Keratinocyte (primary cell): ENCODE measurements around the gene KRTAP10-8. TPM values are rescaled to one million over a fixed set of nuclear protein-coding genes. Genes with fewer than 3 reads are reported as not detected.

Experiments used
- DNase-seq: peaks from one replicate; pipeline ENCODE4 v3.0.0-alpha.2; 2011; ENCODE audit warnings: low read depth, missing footprints, low spot score
- FAIRE-seq: peaks from 2 replicates; lab custom pipeline; 2011; peaks lifted over from hg19 to GRCh38; lab: Jason Lieb, UNC
- H2AFZ ChIP-seq: 2 replicates; pipeline ENCODE4 v1.6.0; 2012; ENCODE audit warnings: low read length, control low read depth, inconsistent platforms; ENCODE audit not compliant: control insufficient read depth
- H3K27ac ChIP-seq: 2 replicates; pipeline ENCODE4 v1.5.1; 2011; ENCODE audit warnings: low read length; ENCODE audit not compliant: control insufficient read depth, insufficient read depth
- H3K27me3 ChIP-seq: 3 replicates; pipeline ENCODE4 v1.6.0; 2011; ENCODE audit warnings: low read length; ENCODE audit not compliant: control insufficient read depth, insufficient read depth; ENCODE audit errors: extremely low read depth
- H3K36me3 ChIP-seq, 2 experiments: 2 replicates in 1 of 2; 3 replicates in 1 of 2; pipeline ENCODE4 v1.5.1; 2011; ENCODE audit warnings: low read length in 2 of 2, mild to moderate bottlenecking in 1 of 2; ENCODE audit not compliant: control insufficient read depth in 2 of 2, insufficient read depth in 2 of 2; ENCODE audit errors: extremely low read depth in 1 of 2
- H3K4me1 ChIP-seq: 3 replicates; pipeline ENCODE4 v1.5.1; 2011; ENCODE audit warnings: low read length; ENCODE audit not compliant: control insufficient read depth, insufficient read depth; ENCODE audit errors: extremely low read depth
- H3K4me2 ChIP-seq: 3 replicates; pipeline ENCODE4 v1.6.0; 2011; ENCODE audit warnings: low read depth, low read length; ENCODE audit not compliant: control insufficient read depth, insufficient read depth; ENCODE audit errors: extremely low read depth
- H3K4me3 ChIP-seq, 3 experiments: fragments of 200-600 bp in 1 of 3; sonication (generic) in 1 of 3; 2 replicates in 2 of 3; 3 replicates in 1 of 3; pipeline ENCODE4 v1.5.1; 2011 to 2016; ENCODE audit warnings: low read length in 3 of 3, mild to moderate bottlenecking in 3 of 3, control low read depth in 2 of 3, inconsistent platforms in 1 of 3, low read depth in 1 of 3, mixed read lengths in 1 of 3, mixed run types in 1 of 3, moderate library complexity in 1 of 3; ENCODE audit not compliant: control insufficient read depth in 2 of 3, insufficient read depth in 2 of 3; ENCODE audit errors: extremely low read depth in 1 of 3
- H3K79me2 ChIP-seq: 2 replicates; pipeline ENCODE4 v1.6.0; 2012; ENCODE audit warnings: low read length; ENCODE audit not compliant: control insufficient read depth, insufficient read depth
- H3K9ac ChIP-seq: 3 replicates; pipeline ENCODE4 v1.6.0; 2011; ENCODE audit warnings: low read length; ENCODE audit not compliant: control insufficient read depth, insufficient read depth; ENCODE audit errors: extremely low read depth
- H3K9me1 ChIP-seq: 3 replicates; pipeline ENCODE4 v1.6.0; 2011; ENCODE audit warnings: low read length; ENCODE audit not compliant: control insufficient read depth, insufficient read depth; ENCODE audit errors: extremely low read depth
- H3K9me3 ChIP-seq: 2 replicates; pipeline ENCODE4 v1.5.1; 2012; ENCODE audit warnings: low read depth, low read length; ENCODE audit not compliant: control insufficient read depth
- H4K20me1 ChIP-seq: 3 replicates; pipeline ENCODE4 v1.6.0; 2011; ENCODE audit warnings: low read length; ENCODE audit not compliant: control insufficient read depth, insufficient read depth; ENCODE audit errors: extremely low read depth
- CTCF ChIP-seq, 3 experiments: IDR thresholded peaks in 1 of 3; conservative IDR thresholded peaks in 1 of 3; optimal IDR thresholded peaks in 1 of 3; 2 replicates in 2 of 3; 3 replicates in 1 of 3; pipeline versions ENCODE3 to v1.5.1; 2011; ENCODE audit warnings: low read length in 3 of 3, mild to moderate bottlenecking in 3 of 3, moderate library complexity in 2 of 3, control low read depth in 1 of 3, inconsistent platforms in 1 of 3; ENCODE audit not compliant: insufficient read depth in 2 of 3; ENCODE audit errors: extremely low read depth in 1 of 3
- EZH2 ChIP-seq: IDR thresholded peaks from one replicate; pipeline ENCODE4 v1.6.1; 2012; ENCODE audit warnings: inconsistent platforms, mild to moderate bottlenecking, low read length, moderate library complexity
- dilution Hi-C: fragments of 300-500 bp; cut with MboI; formaldehyde crosslinking; loops from one replicate; pipeline ENCODE4 v1.7.0; 2020; ENCODE audit warnings: low sequenced_read_pairs; ENCODE audit not compliant: extremely low pct_ligation_motif_present
- polyA plus RNA-seq, 5 experiments: library from polyadenylated mRNA; depleted of rRNA in 3 of 5; stranded (reverse) in 3 of 5; stranded (forward) in 1 of 5; unstranded in 1 of 5; fragments of >200 nt; gene quantifications; 1 replicate in 1 of 5; 2 replicates in 3 of 5; 3 replicates in 1 of 5; pipeline versions ENCODE4 v1.2.1 to v1.2.3, GENCODE V29; 2011 to 2012; ENCODE audit warnings: missing spikeins in 2 of 5, low read depth in 1 of 5, low replicate concordance in 1 of 5

KRTAP10-8 gene
- polyA plus RNA-seq, 1 donor (not counting 4 experiments of a cell fraction or from before 2014, with no cell fraction given) = not detected

DNA sequence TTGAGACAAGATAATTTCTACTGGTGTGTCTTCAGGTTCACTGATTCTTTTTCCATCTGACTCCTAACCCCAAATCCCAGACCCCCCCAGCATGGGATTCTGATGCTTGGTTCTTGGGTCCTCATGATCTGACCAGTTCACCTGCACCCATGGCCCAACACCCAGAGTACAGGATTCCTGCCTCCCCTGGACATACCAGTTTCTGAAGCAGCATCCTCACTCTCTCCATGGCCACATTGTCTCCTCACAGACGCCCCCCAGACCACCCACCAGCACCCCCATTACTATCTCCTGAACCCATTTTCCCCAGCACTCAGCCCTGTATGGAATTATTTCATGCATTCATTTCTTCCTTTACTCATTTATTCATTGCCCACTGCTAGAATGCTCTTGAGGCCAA lies 45.0 kb downstream of the KRTAP10-8 start:
- H3K4me3 ChIP-seq = no peak overlapping the region
- FAIRE-seq (no peak), DNase-seq (no peak)
- no peak overlapping the region for H2AFZ ChIP-seq
- no peaks in the 10 kb centered on the region for H3K9me1 ChIP-seq
- no peak overlapping the region for H3K9ac ChIP-seq
- no peaks in the 10 kb centered on the region for H3K36me3 ChIP-seq
- TF ChIP-seq CTCF (optimal IDR thresholded peaks at IDR 0.05 in 1 of 3, IDR thresholded peaks at IDR 0.05 in 1 of 3, conservative IDR thresholded peaks at IDR 0.05 in 1 of 3; ENCODE audit: extremely low read depth in 1 of 3, insufficient read depth in 2 of 3, low read length in 3 of 3) = no peak
- no peak for TF ChIP-seq EZH2
- no peak overlapping the region for H3K4me2 ChIP-seq
- H3K27me3 ChIP-seq = no peaks in the 10 kb centered on the region
- H3K79me2 ChIP-seq = no peaks in the 10 kb centered on the region
- dilution Hi-C loops = no loop called here
- H3K27ac ChIP-seq = no peak overlapping the region
- H3K9me3 ChIP-seq = no peaks in the 10 kb centered on the region
- no peaks in the 10 kb centered on the region for H3K4me1 ChIP-seq
- H4K20me1 ChIP-seq = no peaks in the 10 kb centered on the region

- Histone ChIP-seq H3K4me1 (no peaks in the 10 kb centered on the region), H3K36me3 (no peaks in the 10 kb centered on the region), H3K27ac (no peak within 1 kb of the TSS), H3K4me2 (no peak within 1 kb of the TSS), H3K4me3 (no peak within 1 kb of the TSS), H3K79me2 (no peaks in the 10 kb centered on the region), H4K20me1 (no peaks in the 10 kb centered on the region), H3K9me1 (no peaks in the 10 kb centered on the region), H3K9me3 (no peaks in the 10 kb centered on the region), H3K9ac (no peak within 1 kb of the TSS), H3K27me3 (no peaks in the 10 kb centered on the region), H2AFZ (no peak within 1 kb of the TSS)
- DNase-seq (no peak), FAIRE-seq (no peak)
- TF ChIP-seq CTCF (optimal IDR thresholded peaks at IDR 0.05 in 1 of 3, IDR thresholded peaks at IDR 0.05 in 1 of 3, conservative IDR thresholded peaks at IDR 0.05 in 1 of 3; ENCODE audit: extremely low read depth in 1 of 3, insufficient read depth in 2 of 3, low read length in 3 of 3) (no peak), EZH2 (no peak)
- dilution Hi-C loops = no loop called here
These were observed 46.0 kb downstream of the KRTAP10-8 start, which contains the start of gene KRTAP12-3 for GRCh38 chr21:44657635-44658540. KRTAP12-3 (plus strand) TSS chr21:44657932; CDS start chr21:44657980, 48 bp downstream.
